HG02759 (cell line): ENCODE results near the gene S100A7A.

Experiments used
- ATAC-seq: cut with Tn5 transposase; IDR thresholded peaks from one replicate; pipeline ENCODE4 v1.9.1; 2021; ENCODE audit warnings: mild to moderate bottlenecking, moderate library complexity; ENCODE audit not compliant: unreplicated experiment

S100A7A gene

GRCh38 chr1:153415850-153416570, at the start of gene S100A7A:
Gene S100A7A (plus strand): TSS chr1:153416520. CDS start chr1:153418083, 1,563 bp downstream.
- no peak for ATAC-seq

- ATAC-seq, result no peak
Measured at GRCh38 chr1:153367090-153367489, 49.2 kb upstream of the S100A7A start.

GRCh38 chr1:153368495-153368894, 47.8 kb upstream of the S100A7A start:
- no peak for ATAC-seq

- ATAC-seq, result no peak
Measured at GRCh38 chr1:153370146-153370545, 46.2 kb upstream of the S100A7A start.

GRCh38 chr1:153371231-153371630, 45.1 kb upstream of the S100A7A start:
- no peak for ATAC-seq

- no peak for ATAC-seq
Measured at GRCh38 chr1:153372571-153372970, 43.7 kb upstream of the S100A7A start.

GRCh38 chr1:153374071-153374470, 42.2 kb upstream of the S100A7A start:
- ATAC-seq, result no peak

GRCh38 chr1:153375511-153375910, 40.8 kb upstream of the S100A7A start, which contains the start of gene S100A12:
Gene S100A12 (minus strand): TSS chr1:153375621. CDS start chr1:153374592, 1,029 bp downstream.
- no peak for ATAC-seq

GRCh38 chr1:153379591-153379990, 36.7 kb upstream of the S100A7A start:
- ATAC-seq, result no peak

GRCh38 chr1:153380711-153381110, 35.6 kb upstream of the S100A7A start:
- ATAC-seq, result no peak

- ATAC-seq, result no peak
Measured at GRCh38 chr1:153384958-153385580, 31.3 kb upstream of the S100A7A start.

GRCh38 chr1:153386500-153386901, 29.8 kb upstream of the S100A7A start:
- no peak for ATAC-seq

GRCh38 chr1:153387001-153387400, 29.3 kb upstream of the S100A7A start:
- ATAC-seq, result no peak

GRCh38 chr1:153387785-153388184, 28.5 kb upstream of the S100A7A start:
- ATAC-seq, result no peak

- ATAC-seq, result no peak
Measured at GRCh38 chr1:153389401-153389800, 26.9 kb upstream of the S100A7A start.

GRCh38 chr1:153389973-153390879, 26.1 kb upstream of the S100A7A start:
- ATAC-seq, result no peak

GRCh38 chr1:153390938-153391710, 25.2 kb upstream of the S100A7A start, which contains the start of gene S100A8:
Gene S100A8 (minus strand): TSS chr1:153391073. CDS start chr1:153390535, 538 bp downstream.
- ATAC-seq, result no peak

- ATAC-seq, result no peak
Measured at GRCh38 chr1:153392258-153392657, 24.1 kb upstream of the S100A7A start.

- ATAC-seq, result no peak
Measured at GRCh38 chr1:153392822-153393221, 23.5 kb upstream of the S100A7A start.

GRCh38 chr1:153393926-153394325, 22.4 kb upstream of the S100A7A start:
- ATAC-seq, result no peak
